Kidney glomerular epithelial cell (primary cell): ENCODE measurements around the gene LIPI.
"Not testable (repeated sequence)": the region's sequence is repeated elsewhere in the genome, so short reads cannot be mapped to it uniquely, and the experiment has no call there.

ENCODE experiments used
- DNase-seq: peaks from one replicate; lab custom pipeline; 2025; lab: John Stamatoyannopoulos, UW

LIPI gene

DNA sequence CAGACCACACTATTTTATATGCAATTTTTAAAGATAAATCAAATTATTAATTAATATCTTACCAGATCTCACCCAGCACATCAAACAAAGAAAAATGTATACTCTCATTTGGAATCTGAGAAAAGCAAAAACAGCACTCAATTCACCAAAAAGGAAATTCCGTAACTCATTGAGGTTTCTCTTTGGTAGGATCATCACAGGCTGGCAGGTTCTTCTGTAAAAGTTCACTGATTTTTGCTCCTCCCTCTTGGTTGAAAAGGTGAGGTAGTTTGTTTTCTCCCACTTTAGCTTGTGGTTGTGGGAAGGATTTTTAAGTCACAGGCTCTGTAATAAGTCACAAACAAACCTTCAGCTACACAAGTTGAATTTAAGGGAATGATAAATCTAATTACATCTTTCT lies at the start of gene LIPI:
Gene LIPI, minus strand, starts transcription at position 218 of the 400 bp plus-strand sequence. Its CDS starts 110 bp downstream, at position 108.
- DNase-seq = no peak

DNA sequence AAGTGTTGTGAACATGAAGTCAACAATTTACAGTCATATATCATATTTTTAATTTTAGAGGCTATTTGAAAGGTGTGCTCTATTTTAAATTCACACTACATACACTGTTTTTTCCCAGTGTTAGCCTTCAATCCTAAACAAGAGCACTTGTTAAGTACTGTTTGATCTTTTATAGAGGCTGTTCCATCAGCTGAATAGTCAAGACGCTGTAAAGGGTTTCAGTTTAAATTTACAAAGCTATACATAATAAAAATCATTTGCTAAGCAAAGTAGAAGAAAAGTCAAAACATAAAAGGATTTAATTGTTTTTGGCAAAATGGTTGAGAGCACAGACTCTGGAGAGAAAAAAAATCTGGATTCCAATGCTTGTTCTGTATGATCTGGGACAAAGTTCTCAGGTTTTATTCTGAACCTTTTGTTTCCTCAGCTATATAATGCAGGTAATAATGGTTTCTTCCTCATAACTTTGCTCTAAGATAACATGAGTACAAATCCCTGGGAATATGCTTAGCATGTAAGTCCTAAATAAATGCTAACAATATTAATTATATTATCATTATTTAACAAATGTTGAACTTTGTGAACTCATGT lies 49.5 kb upstream of the LIPI start:
- no peak for DNase-seq

DNA sequence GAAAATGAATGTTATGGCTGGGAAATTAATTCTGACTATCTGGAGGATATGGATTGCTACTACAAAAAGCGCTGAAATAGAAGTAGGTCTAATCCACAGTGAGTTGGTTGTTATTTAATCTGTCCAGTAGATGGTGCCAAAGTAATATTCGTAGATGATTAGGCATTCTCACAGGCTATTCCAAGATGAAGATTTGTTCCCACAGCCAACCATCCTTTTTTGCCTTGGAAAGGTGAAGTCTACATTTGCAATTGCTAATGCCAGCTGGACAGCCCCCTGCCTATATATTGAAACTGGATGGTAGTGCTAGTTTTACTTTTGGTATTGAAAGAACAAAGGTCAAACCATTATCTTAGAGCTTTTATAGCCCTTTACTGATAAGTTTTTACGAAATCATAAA lies 49.0 kb upstream of the LIPI start:
- DNase-seq = peak; percentile 71

DNA sequence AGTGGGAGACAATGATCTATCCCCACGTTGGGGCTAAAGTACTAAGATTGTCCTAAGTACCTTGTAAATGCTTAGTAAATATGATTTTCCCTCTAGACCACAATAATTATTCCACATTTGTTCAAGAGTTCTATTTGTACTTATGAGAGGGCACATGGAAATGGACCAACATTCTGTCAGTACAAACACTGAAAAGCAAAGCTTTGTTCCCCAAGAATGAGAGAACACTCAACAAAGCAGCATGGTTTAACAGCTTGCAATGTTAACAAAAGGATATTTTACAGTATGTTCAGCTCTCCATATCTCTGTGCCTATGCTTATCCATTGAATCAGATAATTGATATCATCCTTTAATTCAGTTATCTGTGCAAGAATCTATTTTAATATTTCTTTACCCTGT lies 40.6 kb upstream of the LIPI start:
- no peak for DNase-seq

DNA sequence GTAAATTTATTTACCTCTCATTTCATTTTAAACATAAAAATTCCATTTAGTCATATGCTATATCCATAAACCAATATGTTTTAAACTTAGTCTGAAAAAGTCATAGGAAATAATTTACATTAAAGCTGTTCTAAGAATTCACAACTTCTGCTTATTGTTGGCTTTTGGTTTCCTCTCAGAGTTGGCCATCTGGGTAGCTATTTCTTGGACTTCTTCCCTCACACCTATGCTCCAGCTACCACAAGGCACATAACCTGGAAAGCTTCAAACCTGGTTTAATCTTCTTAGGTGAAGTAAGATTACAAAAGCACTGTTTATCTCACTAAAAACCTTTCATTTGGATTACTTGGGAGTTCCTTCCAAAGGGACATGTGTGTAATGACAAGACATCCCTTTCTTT lies 35.0 kb upstream of the LIPI start:
- no peak for DNase-seq

DNA sequence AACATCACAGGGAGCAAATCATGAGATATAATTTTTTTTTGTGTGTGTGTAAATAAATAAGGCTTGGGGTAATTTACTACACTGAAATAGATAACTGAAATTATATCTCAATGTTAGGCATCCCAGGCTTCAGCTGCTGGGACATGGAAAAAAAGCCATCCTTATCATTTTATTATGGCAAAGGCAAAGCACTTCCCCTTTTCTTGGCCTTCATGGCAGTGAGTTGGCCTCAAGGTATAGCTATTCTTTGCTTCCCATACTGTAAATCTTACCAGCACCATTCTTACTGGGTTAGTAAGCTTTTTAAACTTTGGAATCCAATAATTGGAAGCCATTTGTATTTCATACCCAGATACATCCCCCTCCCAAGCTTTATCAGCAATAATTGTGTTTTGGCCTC lies 34.2 kb upstream of the LIPI start:
- no peak for DNase-seq

DNA sequence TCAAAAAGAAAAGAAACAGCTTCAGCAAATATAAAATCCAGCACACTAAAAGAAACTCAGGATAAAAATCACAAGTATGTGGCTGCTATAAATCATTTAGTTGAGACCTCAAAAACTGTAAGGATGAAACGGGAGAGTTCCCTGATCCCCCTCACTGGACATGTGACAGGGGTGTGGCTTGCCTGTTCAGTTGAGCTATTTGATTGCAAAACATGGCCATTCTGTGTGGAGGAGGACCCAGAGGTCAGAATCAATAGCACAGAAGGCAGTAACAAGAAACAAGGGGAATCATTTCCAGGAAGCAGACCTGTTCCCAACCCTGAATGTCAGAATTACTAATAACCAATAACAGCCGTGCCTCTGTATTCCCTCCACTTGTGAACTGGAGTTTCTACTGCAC lies 33.1 kb upstream of the LIPI start:
- no peak for DNase-seq

DNA sequence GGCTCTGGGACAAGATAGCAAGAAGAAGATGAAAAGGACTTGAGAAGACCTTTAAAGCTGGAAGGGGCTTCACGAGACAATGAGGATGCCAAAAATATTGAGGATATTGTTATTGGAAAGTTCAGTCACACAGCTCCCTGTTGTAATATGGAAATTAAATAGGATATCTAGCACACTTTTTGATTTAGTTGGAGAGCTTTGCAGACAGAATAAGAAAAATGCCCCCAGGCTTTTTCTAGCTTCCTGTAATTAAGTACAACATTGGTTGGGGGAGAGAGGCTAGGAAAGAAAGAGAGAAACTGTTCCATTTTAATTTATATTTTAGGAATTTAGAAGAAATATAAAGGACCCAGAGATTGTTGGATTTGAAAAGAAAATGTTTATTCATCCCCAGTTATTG lies 32.7 kb upstream of the LIPI start:
- no peak for DNase-seq

DNA sequence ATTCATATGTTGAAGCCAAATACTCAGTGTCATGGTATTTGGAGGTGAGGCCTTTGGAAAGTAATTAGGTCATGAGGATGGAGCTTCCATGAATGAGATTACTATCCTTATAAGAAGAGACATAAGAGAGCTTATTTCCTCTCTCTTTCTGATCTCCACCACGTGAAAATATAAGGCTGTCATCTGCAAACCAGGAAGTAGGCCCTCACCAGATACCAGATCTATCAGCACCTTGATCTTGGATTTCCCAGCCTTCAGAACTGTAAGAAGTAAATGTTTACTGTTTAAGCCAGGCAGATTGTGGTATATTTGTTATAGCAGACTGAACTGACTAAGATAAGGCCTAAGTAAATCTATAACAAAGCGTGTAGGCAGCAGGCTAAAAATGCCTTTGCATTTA lies 30.5 kb upstream of the LIPI start:
- DNase-seq = no peak

DNA sequence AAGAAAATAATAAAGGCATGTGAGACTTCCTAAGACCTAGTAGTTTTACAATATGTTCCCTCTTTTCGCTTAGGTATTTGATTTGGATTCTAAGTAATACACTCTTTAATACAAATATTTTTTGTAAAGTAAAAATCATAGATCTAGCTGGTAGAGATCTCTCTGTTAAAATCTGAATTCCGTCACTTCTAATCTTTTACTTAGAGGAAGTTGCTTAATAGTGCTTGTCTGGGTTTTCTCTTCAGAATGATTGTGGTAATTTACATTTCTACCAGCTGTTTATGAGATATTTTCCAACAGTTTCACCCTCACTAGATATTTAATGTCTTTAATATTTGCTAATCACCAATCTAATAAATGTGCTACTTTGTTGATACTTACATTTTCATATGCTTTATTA lies 28.5 kb upstream of the LIPI start:
- DNase-seq = no peak

DNA sequence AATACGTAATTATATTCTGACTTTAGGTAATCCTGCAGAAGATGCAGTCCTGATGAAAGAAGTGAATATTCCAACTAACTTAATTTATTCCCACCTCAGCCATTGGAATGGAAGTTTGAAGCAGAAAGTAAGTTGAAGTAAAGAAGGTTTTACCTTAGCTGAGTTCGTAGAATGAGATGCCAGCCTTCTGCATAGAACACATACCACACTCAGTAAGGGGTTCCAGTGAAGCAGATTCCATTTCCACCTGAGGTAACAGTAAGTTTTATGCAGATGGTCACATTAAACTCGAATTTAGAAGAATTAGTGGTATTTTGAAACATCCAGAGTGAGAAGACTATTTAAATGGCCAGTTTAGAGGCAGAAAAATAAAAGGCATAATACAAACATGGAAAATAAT lies 25.4 kb upstream of the LIPI start:
- no peak for DNase-seq

DNA sequence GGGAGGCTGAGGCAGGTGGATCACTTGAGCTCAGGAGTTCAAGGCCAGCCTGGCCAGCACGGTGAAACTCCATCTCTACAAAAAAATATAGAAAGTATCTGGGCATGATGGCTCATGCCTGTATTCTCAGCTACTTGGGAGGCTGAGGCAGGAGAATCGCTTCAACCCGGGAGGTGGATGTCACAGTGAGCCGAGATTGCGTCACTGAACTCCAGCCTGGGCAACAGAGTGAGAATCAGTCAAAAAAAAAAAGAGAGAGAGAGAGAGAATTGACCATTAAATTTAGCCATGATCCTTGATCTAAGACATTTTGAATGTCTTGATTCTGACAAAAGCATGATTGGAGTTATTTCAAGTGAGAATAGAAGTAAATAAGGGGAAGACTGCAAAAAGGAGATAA lies 24.3 kb upstream of the LIPI start:
- DNase-seq = no peak

DNA sequence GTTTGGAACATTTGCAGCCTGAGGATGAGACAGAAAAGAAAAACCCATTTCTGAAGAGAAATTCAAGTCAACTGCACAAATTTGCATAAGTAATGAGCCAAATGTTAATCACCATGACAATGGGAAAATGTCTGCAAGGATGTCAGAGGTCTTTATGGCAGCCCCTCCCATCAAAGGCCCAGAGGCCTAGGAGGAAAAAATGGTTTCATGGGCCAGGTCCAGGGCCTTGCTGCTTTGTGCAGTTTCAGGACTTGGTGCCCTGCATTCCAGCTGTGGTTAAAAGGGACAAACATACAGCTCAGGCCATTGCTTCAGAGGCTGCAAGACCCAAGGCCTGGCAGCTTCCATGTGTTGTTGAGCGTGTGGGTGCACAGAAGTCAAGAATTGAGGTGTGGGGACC lies 18.6 kb upstream of the LIPI start:
- DNase-seq = no peak

DNA sequence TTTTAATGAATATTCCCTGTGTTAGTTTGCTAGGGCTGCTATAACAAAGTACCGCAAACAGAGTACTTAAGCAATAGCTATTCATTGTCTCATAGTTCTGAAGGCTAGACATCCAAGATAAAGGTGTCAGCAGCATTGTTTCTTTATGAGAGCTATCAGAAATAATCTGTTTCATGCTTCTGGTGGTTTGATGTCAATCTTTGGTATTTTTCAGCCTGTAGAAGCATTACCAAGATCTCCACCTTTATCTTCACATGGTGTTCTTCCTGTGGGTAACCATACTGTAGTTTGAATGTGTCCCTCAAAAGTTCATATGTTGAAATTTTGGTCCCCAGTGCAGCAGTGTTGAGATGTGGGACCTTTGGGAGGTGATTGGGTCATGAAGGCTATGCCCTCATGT lies 12.6 kb upstream of the LIPI start:
- DNase-seq = no peak

DNA sequence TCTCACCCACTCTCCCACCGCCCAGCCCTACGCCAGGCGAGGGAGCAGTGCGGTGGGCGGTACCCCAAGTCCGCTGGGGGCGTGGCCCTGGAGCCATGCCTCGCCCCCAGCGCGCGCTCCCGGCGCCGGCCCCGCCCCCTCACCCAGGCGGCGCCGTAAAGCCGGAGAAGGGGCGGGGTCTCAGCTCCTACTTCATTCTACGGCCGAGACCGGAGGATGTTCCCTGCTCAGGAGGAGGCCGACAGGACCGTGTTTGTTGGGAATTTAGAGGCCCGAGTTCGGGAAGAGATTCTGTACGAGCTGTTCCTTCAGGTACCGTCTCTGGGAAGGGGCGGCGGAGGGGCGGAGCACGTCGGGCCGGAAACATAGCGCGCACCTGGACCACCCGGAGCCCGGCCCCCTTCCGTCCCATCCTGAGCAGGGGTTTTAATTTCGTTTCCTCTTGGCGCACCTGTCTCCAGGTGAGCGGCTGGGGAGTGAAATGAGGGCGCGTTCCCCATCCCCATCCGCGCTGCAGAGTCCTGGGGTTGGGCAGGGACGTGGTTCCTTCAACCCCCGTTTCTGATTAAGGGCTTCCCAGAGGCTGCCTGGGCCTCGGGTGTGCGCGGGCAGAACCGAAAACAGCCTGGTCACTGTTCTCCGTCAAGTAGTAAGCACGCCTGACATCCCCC lies 5.4 kb upstream of the LIPI start, which contains the start of gene RBM11:
Gene RBM11, plus strand, starts transcription at position 187 of the 671 bp plus-strand sequence. Its CDS starts 30 bp downstream, at position 217.
- peak; percentile 72 for DNase-seq

DNA sequence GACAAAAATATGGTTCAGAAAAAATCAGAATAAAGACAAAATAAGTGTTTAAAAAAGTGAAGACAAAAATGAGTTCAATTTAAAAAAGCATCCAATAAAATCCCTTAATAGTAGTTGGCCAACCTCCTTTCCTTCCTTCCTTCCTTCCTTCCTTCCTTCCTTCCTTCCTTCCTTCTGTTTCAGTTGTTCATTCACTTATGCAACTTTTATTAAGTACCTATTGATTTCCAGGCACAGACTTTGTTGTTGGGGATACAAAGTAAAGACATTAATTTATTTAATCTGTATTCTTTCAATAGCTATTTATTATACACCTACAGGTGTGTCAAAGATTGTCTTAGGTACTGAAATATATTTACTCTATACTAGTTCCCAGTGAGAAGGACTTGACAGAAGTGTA lies 2.4 kb upstream of the LIPI start:
- no peak for DNase-seq

DNA sequence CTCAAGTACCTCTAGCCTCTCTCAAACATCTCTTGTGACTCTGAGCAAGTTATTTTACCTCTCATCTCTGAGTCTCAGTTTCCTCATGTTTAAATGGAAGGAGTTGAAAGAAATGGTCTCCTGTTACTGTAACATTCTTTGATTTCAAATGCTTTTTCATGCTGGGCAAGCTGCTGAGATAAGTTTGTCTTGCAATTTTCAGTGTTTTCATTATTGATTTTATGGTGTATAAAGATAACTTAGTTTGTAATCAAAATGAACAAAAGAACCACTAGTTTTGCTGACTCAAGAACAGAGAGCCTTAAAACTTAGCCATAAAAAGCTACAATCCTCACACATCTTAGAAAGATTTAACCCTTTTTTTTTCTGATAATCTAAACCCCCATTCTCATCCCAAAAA lies 4.5 kb downstream of the LIPI start:
- DNase-seq = no peak

DNA sequence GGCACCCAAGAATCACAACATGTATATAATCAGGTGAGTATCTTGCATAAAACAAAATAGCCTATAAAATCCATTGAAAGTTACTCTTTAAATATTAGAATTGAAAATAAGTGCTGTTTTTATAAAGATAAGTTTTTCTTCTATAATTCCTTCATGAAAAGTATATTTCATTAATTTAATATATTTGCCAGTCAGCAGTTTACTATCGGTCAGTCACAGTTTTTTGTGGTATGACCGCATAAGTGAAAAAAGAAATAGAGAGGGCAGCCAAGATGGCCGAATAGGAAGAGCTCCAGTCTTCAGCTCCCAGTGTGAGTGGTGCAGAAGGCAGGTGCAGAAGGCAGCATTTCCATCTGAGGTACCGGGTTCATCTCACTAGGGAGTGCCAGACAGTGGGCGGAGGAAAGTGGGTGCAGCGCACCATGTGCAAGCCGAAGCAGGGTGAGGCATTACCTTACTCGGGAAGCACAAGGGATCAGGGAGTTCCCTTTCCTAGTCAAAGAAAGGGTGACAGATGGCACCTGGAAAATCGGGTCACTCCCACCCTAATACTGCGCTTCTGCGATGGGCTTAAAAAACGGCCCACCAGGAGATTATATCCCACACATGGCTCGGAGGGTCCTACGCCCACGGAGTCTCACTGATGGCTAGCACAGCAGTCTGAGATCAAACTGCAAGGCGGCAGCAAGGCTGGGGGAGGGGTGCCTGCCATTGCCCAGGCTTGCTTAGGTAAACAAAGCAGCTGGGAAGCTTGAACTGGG lies 44.1 kb downstream of the LIPI start:
- not testable (repeated sequence) for DNase-seq

DNA sequence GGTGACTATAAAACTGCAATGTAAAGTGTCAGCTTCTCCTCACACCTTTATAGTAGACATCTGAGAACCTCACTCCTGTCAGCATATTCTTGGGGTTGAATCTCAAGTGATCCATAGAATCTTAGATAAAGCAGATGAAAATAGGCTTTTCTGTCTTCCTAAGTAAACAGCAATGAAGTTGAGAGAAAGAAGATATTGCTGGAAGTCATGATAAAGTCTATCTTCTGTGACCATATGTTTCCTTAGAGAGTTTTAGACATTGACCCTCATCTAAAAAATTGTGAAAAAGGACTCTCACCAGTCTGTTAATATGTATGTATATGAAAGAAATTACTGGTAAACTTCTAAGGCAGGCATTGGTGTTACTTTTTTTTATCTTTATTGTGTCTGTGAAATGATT lies 66.8 kb downstream of the LIPI start:
- DNase-seq = no peak

DNA sequence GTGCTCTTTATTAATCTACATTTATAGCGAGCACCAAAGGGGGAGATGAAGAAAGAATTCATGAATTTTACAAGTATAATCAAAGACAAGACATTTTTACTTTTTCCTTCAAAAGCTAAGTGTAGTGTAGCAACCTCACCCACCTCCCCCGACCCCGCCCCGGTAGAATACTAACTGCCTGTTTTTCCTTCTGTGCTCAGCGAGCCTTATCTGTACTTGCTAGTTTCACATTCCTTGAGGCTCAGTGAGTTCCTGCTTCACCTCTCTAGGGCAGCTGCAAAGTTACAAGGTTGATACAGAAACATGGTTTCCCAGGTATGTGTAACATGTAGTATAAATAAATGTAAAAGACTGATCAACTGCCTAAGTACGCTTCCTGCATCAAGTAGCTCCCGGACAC lies 86.5 kb downstream of the LIPI start:
- no peak for DNase-seq

DNA sequence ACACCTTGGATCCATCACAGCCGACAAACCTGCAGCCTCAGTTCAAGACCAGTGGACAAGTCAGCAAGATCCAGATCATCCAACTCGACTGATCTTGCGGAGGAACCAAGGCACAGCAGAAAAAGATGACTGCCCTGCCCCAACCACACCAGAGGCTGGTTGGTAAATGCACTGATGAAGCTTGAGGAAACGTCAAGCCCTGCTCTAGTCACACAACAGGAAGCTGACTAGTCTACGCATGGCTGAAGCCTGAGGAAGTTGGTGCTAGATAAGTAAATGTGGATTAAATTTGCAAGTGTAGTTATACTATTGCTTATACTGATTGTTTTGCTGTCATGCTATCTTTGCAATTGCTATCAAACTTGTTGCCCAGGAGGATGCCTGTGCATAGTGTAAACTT lies 89.0 kb downstream of the LIPI start:
- no peak for DNase-seq

DNA sequence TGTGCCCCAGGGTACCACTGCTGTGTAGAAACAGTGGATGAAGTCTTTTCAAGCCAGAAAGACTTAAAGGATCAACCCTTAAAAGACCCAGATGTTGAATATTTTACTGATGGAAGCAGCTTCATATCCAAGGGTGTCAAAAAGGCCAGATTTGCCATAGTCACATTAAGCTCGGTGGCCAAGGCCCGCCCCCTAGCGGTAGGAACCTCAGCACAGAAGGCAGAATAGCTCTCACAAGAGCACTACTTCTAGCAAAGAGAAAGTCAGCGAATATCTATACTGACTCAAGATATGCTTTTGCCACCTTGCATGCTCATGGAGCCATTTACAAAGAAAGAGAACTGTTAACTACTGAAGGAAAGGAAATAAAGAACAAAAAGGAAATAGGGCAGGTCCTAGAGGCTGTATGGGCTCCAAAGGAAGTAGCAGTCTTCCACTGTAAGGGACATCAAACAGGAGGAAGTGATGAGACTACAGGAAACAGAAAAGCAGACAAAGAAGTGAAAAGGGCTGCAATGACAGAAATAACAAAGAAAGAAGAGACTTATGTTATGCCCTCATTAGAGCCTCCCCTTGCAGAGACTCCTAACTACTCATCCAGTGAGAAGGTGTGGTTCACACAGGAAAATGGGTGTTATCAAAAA lies 90.5 kb downstream of the LIPI start:
- no peak for DNase-seq

DNA sequence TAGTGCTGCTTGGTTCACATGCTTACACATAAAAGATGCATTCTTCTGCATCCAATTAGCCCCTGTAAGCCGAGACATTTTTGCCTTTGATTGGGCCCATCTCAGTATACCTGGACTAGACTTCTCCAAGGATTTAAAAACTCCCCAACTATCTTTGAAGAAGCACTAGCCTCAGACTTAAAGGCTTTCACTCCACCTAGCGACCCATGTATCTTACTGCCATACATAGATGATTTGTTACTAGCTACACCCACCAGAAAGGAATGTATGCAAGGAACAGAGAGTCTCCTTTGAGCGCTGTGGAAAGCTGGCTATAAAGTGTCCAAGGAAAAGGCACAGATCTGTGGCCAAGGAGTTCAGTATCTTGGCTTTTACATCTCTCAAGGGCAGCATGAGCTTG lies 91.7 kb downstream of the LIPI start:
- no peak for DNase-seq
